IMR-90 (cell line): ENCODE results near the gene ACSS1. TPM values are rescaled to one million over a fixed set of nuclear protein-coding genes. Genes with fewer than 3 reads are reported as not detected.

Source experiments
- ATAC-seq: fragments of 200-7000 bp; cut with Tn5 transposase; 2 replicates; pipeline ENCODE4 v1.9.1; 2020; ENCODE audit warnings: low read depth, mild to moderate bottlenecking, moderate library complexity
- BruUV-seq: library from RNA; stranded (reverse); fragments of 400-500 nt; replicated peaks from 2 replicates; lab custom pipeline; 2021; lab: Mats Ljungman, UMichigan
- CTCF ChIA-PET: fragments of 300-600 bp; formaldehyde crosslinking; extraction: SDS; loops from one replicate; lab custom pipeline; 2021; ENCODE audit warnings: antibody characterized with exemption; lab: Yijun Ruan, JAX
- POLR2A ChIA-PET: fragments of 300-600 bp; sonication (Branson Sonifier 250); formaldehyde crosslinking; loops from one replicate; lab custom pipeline; 2022; ENCODE audit warnings: antibody characterized with exemption; ENCODE audit not compliant: unreplicated experiment; lab: Charles Lee
- DNase-seq: peaks from one replicate; pipeline ENCODE4 v3.0.0; 2013
- H2AFZ ChIP-seq: replicated peaks from 2 replicates; pipeline ENCODE3; 2013; ENCODE audit warnings: low read length, mild to moderate bottlenecking; ENCODE audit not compliant: poor library complexity
- H2AK5ac ChIP-seq: 2 replicates; pipeline ENCODE4 v1.6.1; 2013; ENCODE audit warnings: low read depth, low read length, inconsistent platforms
- H2AK9ac ChIP-seq: replicated peaks from 2 replicates; pipeline ENCODE3; 2013; ENCODE audit warnings: mild to moderate bottlenecking, low read depth, low read length, moderate library complexity; ENCODE audit not compliant: poor library complexity
- H2BK120ac ChIP-seq: 2 replicates; pipeline ENCODE4 v1.6.1; 2013; ENCODE audit warnings: low read depth, low read length, inconsistent platforms
- H2BK15ac ChIP-seq: 3 replicates; pipeline ENCODE4 v1.6.1; 2013; ENCODE audit warnings: low read depth, low read length, inconsistent platforms
- H2BK20ac ChIP-seq: 2 replicates; pipeline ENCODE4 v1.6.1; 2013; ENCODE audit warnings: low read depth, mild to moderate bottlenecking, inconsistent platforms, low read length, moderate library complexity
- H2BK5ac ChIP-seq: 2 replicates; pipeline ENCODE4 v1.6.1; 2013; ENCODE audit warnings: mild to moderate bottlenecking, low read depth, low read length, inconsistent platforms; ENCODE audit not compliant: poor library complexity, severe bottlenecking
- H3K14ac ChIP-seq: replicated peaks from 2 replicates; pipeline ENCODE4 v1.6.1; 2013; ENCODE audit warnings: low read depth, low read length, inconsistent platforms
- H3K18ac ChIP-seq: 2 replicates; pipeline ENCODE4 v1.6.1; 2013; ENCODE audit warnings: low read depth, low read length, control low read depth
- H3K23ac ChIP-seq: 2 replicates; pipeline ENCODE4 v1.6.1; 2013; ENCODE audit warnings: low read depth, low read length, inconsistent platforms
- H3K27ac ChIP-seq: 2 replicates; pipeline ENCODE4 v1.5.1; 2013; ENCODE audit warnings: mild to moderate bottlenecking, control low read depth, low read length; ENCODE audit not compliant: insufficient read depth
- H3K27me3 ChIP-seq: 2 replicates; pipeline ENCODE4 v1.6.1; 2013; ENCODE audit warnings: low read length; ENCODE audit not compliant: control insufficient read depth, insufficient read depth
- H3K36me3 ChIP-seq: 2 replicates; pipeline ENCODE4 v1.6.1; 2013; ENCODE audit warnings: low read length, mixed read lengths; ENCODE audit not compliant: control insufficient read depth, insufficient read depth
- H3K4ac ChIP-seq: 2 replicates; pipeline ENCODE4 v1.6.1; 2013; ENCODE audit warnings: low read depth, low read length, inconsistent platforms
- H3K4me1 ChIP-seq: 2 replicates; pipeline ENCODE4 v1.6.1; 2013; ENCODE audit warnings: low read length, mixed read lengths; ENCODE audit not compliant: control insufficient read depth, insufficient read depth
- H3K4me2 ChIP-seq: 2 replicates; pipeline ENCODE4 v1.6.1; 2013; ENCODE audit warnings: low read depth, mild to moderate bottlenecking, control low read depth, low read length, moderate library complexity
- H3K4me3 ChIP-seq: 2 replicates; pipeline ENCODE4 v1.5.1; 2013; ENCODE audit warnings: low read depth, mild to moderate bottlenecking, control low read depth, low read length, moderate library complexity; ENCODE audit not compliant: insufficient read depth
- H3K56ac ChIP-seq: 2 replicates; pipeline ENCODE4 v1.6.1; 2013; ENCODE audit warnings: low read length, inconsistent platforms; ENCODE audit not compliant: insufficient read depth; ENCODE audit errors: extremely low read depth
- H3K79me1 ChIP-seq, 2 experiments: 2 replicates each; pipeline ENCODE4 v1.6.1; 2013; ENCODE audit warnings: low read length in 2 of 2, inconsistent platforms in 1 of 2, low read depth in 1 of 2
- H3K9ac ChIP-seq: 2 replicates; pipeline ENCODE4 v1.6.1; 2013; ENCODE audit warnings: low read depth, low read length, control low read depth
- H3K9me1 ChIP-seq: 2 replicates; pipeline ENCODE4 v1.6.1; 2013; ENCODE audit warnings: low read length, inconsistent platforms; ENCODE audit not compliant: insufficient read depth
- H3K9me3 ChIP-seq: 2 replicates; pipeline ENCODE4 v1.6.1; 2013; ENCODE audit warnings: low read length; ENCODE audit not compliant: control insufficient read depth, insufficient read depth
- H4K20me1 ChIP-seq: 2 replicates; pipeline ENCODE4 v1.6.1; 2013; ENCODE audit warnings: low read length, inconsistent platforms; ENCODE audit not compliant: insufficient read depth
- H4K5ac ChIP-seq: 2 replicates; pipeline ENCODE4 v1.6.1; 2013; ENCODE audit warnings: mild to moderate bottlenecking, low read depth, low read length, control low read depth
- H4K8ac ChIP-seq, 2 experiments: 2 replicates each; pipeline ENCODE4 v1.6.1; 2013; ENCODE audit warnings: low read depth in 2 of 2, low read length in 2 of 2, control low read depth in 1 of 2, inconsistent platforms in 1 of 2
- H4K91ac ChIP-seq: 2 replicates; pipeline ENCODE4 v1.6.1; 2013; ENCODE audit warnings: low read depth, low read length, inconsistent platforms; ENCODE audit not compliant: insufficient read depth
- BHLHE40 ChIP-seq: fragments of 150-350 bp; IDR thresholded peaks from 2 replicates; pipeline ENCODE4 v1.6.1; 2016; ENCODE audit warnings: mild to moderate bottlenecking, low read depth, low read length
- CTCF ChIP-seq: conservative IDR thresholded peaks from 2 replicates; pipeline ENCODE4 v1.5.1; 2012; ENCODE audit warnings: mild to moderate bottlenecking, low read depth, low read length, improper control_type of control experiment
- ELK1 ChIP-seq: fragments of 150-350 bp; IDR thresholded peaks from 2 replicates; pipeline ENCODE4 v1.6.1; 2016; ENCODE audit warnings: low read depth, mild to moderate bottlenecking, low read length, moderate library complexity, borderline replicate concordance
- FOS ChIP-seq: fragments of 150-350 bp; IDR thresholded peaks from 2 replicates; pipeline ENCODE4 v1.6.1; 2016; ENCODE audit warnings: low read depth, low read length
- MAFK ChIP-seq: IDR thresholded peaks from 2 replicates; pipeline ENCODE4 v1.6.1; 2012; ENCODE audit warnings: low read depth, low read length, improper control_type of control experiment
- MAZ ChIP-seq: IDR thresholded peaks from 2 replicates; pipeline ENCODE4 v1.6.1; 2012; ENCODE audit warnings: low read depth, mild to moderate bottlenecking, low read length, improper control_type of control experiment, moderate library complexity, borderline replicate concordance
- MXI1 ChIP-seq: IDR thresholded peaks from 2 replicates; pipeline ENCODE4 v1.6.1; 2012; ENCODE audit warnings: low read depth, mild to moderate bottlenecking, low read length, moderate library complexity, borderline replicate concordance
- POLR2A ChIP-seq: IDR thresholded peaks from 2 replicates; pipeline ENCODE4 v1.6.1; 2012; ENCODE audit warnings: mild to moderate bottlenecking, low read depth, low read length
- RAD21 ChIP-seq: IDR thresholded peaks from 2 replicates; pipeline ENCODE4 v1.6.1; 2012; ENCODE audit warnings: low read length, improper control_type of control experiment
- RCOR1 ChIP-seq: IDR thresholded peaks from 2 replicates; pipeline ENCODE4 v1.6.1; 2012; ENCODE audit warnings: mild to moderate bottlenecking, low read length, improper control_type of control experiment; ENCODE audit not compliant: insufficient replicate concordance
- RFX5 ChIP-seq: IDR thresholded peaks from 2 replicates; pipeline ENCODE4 v1.8.0; 2012; ENCODE audit warnings: low read depth, mild to moderate bottlenecking, low read length, moderate library complexity
- WGBS, 2 experiments: methylation state at CpG; one replicate each; pipeline versions ENCODE4 v1.1.5 to v1.1.7; 2013; ENCODE audit warnings: missing lambda C conversion rate in 2 of 2; ENCODE audit not compliant: insufficient read length in 1 of 2; ENCODE audit errors: extremely low coverage in 2 of 2; 5-methylcytosine and 5-hydroxymethylcytosine counted together
- dilution Hi-C: fragments of 300-500 bp; cut with HindIII; formaldehyde crosslinking; loops from one replicate; pipeline ENCODE4 v1.14.3; 2018; ENCODE audit warnings: low sequenced_read_pairs; ENCODE audit not compliant: unreplicated experiment
- in situ Hi-C: fragments of 300-500 bp; cut with MboI; formaldehyde crosslinking; loops from 3 replicates; pipeline ENCODE4 v1.14.3; 2019; ENCODE audit warnings: low sequenced_read_pairs, inconsistent platforms, mixed read lengths
- intact Hi-C: fragments of 100-400 bp; cut with micrococcal nuclease; formaldehyde crosslinking; loops from 2 replicates; pipeline ENCODE4 v1.10.0; 2022
- polyA plus RNA-seq, 3 experiments: library from polyadenylated mRNA; depleted of rRNA; stranded (reverse); fragments of >200 nt; gene quantifications; 2 replicates each; pipeline ENCODE4 v1.2.3, GENCODE V29; 2012; ENCODE audit warnings: low replicate concordance in 1 of 3
- total RNA-seq: library from RNA; depleted of rRNA; stranded (reverse); fragments of >200 nt; gene quantifications from 2 replicates; pipeline ENCODE4 v1.2.3, GENCODE V29; 2012

ACSS1 gene
- total and polyA plus RNA-seq, 2 of the 4 experiments (the other 2 are of a cell fraction): 0.72 to 1.2 TPM

GRCh38 chr20:25081730-25082497, 24.0 kb upstream of the ACSS1 start, which contains the start of gene VSX1 (continued):
- TF ChIP-seq BHLHE40: no peak

- Histone ChIP-seq H4K8ac (no peak overlapping the region), H2AK5ac (no peak overlapping the region), H3K27me3 (peaks cover 85% of the 10 kb centered on the region), H4K5ac (no peak overlapping the region), H3K4me3 (no peak overlapping the region), H3K36me3 (no peaks in the 10 kb centered on the region), H3K18ac (no peak overlapping the region), H3K9me1 (no peaks in the 10 kb centered on the region), H3K14ac (no peak overlapping the region), H3K4me2 (no peak overlapping the region), H3K4me1 (no peaks in the 10 kb centered on the region; the same call in 1 of the 2 replicates), H3K79me1 (no peaks in the 10 kb centered on the region), H3K56ac (no peak overlapping the region), H2BK120ac (no peak overlapping the region), H2BK20ac (no peak overlapping the region), H2AFZ (no peak overlapping the region), H3K27ac (no peak overlapping the region), H3K9ac (no peak overlapping the region), H2BK15ac (no peak overlapping the region), H3K9me3 (no peaks in the 10 kb centered on the region), H3K23ac (no peak overlapping the region), H4K91ac (no peak overlapping the region), H4K20me1 (no peaks in the 10 kb centered on the region; the same call in 1 of the 2 replicates), H2AK9ac (no peak overlapping the region), H3K4ac (no peak overlapping the region), H2BK5ac (no peak overlapping the region)
- no peak for DNase-seq
- no peak; the same call in 1 of the 2 replicates for ATAC-seq
- dilution Hi-C loops: no loop called here
- CTCF ChIA-PET: no interaction called here
- POLR2A ChIA-PET: no interaction called here
- in situ Hi-C loops: no loop called here
- BruUV-seq: no TSS peak
- 3% methylated on average over 21 of the region's 54 CpGs; no CpG with 5 or more reads in 1 of the 2 experiments for WGBS, 2 experiments
- TF ChIP-seq FOS (no peak), CTCF (no peak), MAZ (no peak), RFX5 (no peak), RCOR1 (no peak), MAFK (no peak), ELK1 (no peak), MXI1 (no peak), RAD21 (no peak), POLR2A (no peak), BHLHE40 (no peak)
- intact Hi-C loops: loop anchor here (5.0 kb wide), 1 partner anchor 316 kb away; no protein-coding TSS in a partner anchor
These were observed 23.3 kb upstream of the ACSS1 start for GRCh38 chr20:25081065-25081729.
